HepG2 (cell line): Measurements from ENCODE around the gene GTF3A. TPM values are rescaled to one million over a fixed set of nuclear protein-coding genes. Genes with fewer than 3 reads are reported as not detected.

ENCODE experiments used
- CENPT ChIP-seq: sonication (generic); formaldehyde crosslinking; IDR thresholded peaks from 2 replicates; pipeline ENCODE4 v1.8.0; 2022; ENCODE audit warnings: low read depth, mild to moderate bottlenecking, moderate library complexity, missing genetic modification reagents
- JDP2 ChIP-seq: sonication (generic); formaldehyde crosslinking; IDR thresholded peaks from 2 replicates; pipeline ENCODE4 v1.8.1; 2022; ENCODE audit warnings: missing genetic modification reagents, borderline replicate concordance
- MBD4 ChIP-seq: IDR thresholded peaks from 2 replicates; pipeline ENCODE4 v1.6.1; 2012; ENCODE audit warnings: low read length, inconsistent platforms, borderline replicate concordance
- MTA1 ChIP-seq: sonication (generic); formaldehyde crosslinking; IDR thresholded peaks from 2 replicates; pipeline ENCODE4 v1.4.0; 2020; ENCODE audit warnings: missing genetic modification reagents, mild to moderate bottlenecking, borderline replicate concordance
- REXO4 ChIP-seq: sonication (generic); formaldehyde crosslinking; IDR thresholded peaks from 2 replicates; pipeline ENCODE4 v1.8.0; 2022; ENCODE audit warnings: missing genetic modification reagents, mild to moderate bottlenecking, borderline replicate concordance
- XBP1 ChIP-seq: sonication (generic); formaldehyde crosslinking; IDR thresholded peaks from 2 replicates; pipeline ENCODE4 v1.5.0; 2020; ENCODE audit warnings: missing genetic modification reagents
- ZBTB38 ChIP-seq: sonication (generic); formaldehyde crosslinking; IDR thresholded peaks from 2 replicates; pipeline ENCODE4 v1.5.1; 2020; ENCODE audit warnings: mild to moderate bottlenecking, missing genetic modification reagents
- ZFP82 ChIP-seq: sonication (generic); formaldehyde crosslinking; IDR thresholded peaks from 2 replicates; pipeline ENCODE4 v1.5.1; 2020; ENCODE audit warnings: mild to moderate bottlenecking, missing genetic modification reagents, borderline replicate concordance
- ZNF12 ChIP-seq: sonication (generic); formaldehyde crosslinking; IDR thresholded peaks from 2 replicates; pipeline ENCODE4 v1.5.0; 2020; ENCODE audit warnings: missing genetic modification reagents
- ZNF782 ChIP-seq: sonication (generic); formaldehyde crosslinking; IDR thresholded peaks from 2 replicates; pipeline ENCODE4 v1.4.0; 2020; ENCODE audit warnings: missing genetic modification reagents, mild to moderate bottlenecking, borderline replicate concordance
- polyA plus RNA-seq, 8 experiments: library from polyadenylated mRNA; depleted of rRNA in 3 of 8; stranded (reverse) in 7 of 8; unstranded in 1 of 8; fragments of >200 nt; fragmentation: Illumina TruSeq in 4 of 8; extraction: Trizol in 4 of 8; gene quantifications; 2 replicates each; pipeline versions ENCODE4 v1.2.1 to v1.2.3, GENCODE V29; 2011 to 2016; ENCODE audit warnings: low read depth in 4 of 8, missing spikeins in 1 of 8, mixed read lengths in 1 of 8; ENCODE audit not compliant: insufficient read depth in 1 of 8
- total RNA-seq, 5 experiments: library from RNA; depleted of rRNA; stranded (reverse); fragments of >200 nt; fragmentation: Illumina TruSeq; extraction: Trizol; gene quantifications; 2 replicates each; pipeline ENCODE4 v1.2.3, GENCODE V29; 2016; ENCODE audit warnings: low read depth in 1 of 5
- TF ChIP-seq, protein P1 (sequence below): sonication (generic); formaldehyde crosslinking; IDR thresholded peaks from 2 replicates; pipeline ENCODE4 v1.5.0; 2020; ENCODE audit warnings: mild to moderate bottlenecking, missing genetic modification reagents
- TF ChIP-seq, protein P2 (sequence below): sonication (generic); formaldehyde crosslinking; IDR thresholded peaks from 2 replicates; pipeline ENCODE4 v1.5.0; 2020; ENCODE audit warnings: mild to moderate bottlenecking, low read depth, missing genetic modification reagents, borderline replicate concordance
- TF ChIP-seq, protein P3 (sequence below): sonication (generic); formaldehyde crosslinking; IDR thresholded peaks from 2 replicates; pipeline ENCODE4 v1.5.1; 2020; ENCODE audit warnings: mild to moderate bottlenecking, missing genetic modification reagents, moderate library complexity
- TF ChIP-seq, protein P4 (sequence below): sonication (generic); formaldehyde crosslinking; IDR thresholded peaks from 2 replicates; pipeline ENCODE4 v1.4.0; 2020; ENCODE audit warnings: mild to moderate bottlenecking, missing genetic modification reagents
- TF ChIP-seq, protein P5 (sequence below): IDR thresholded peaks from 2 replicates; pipeline ENCODE4 v1.6.1; 2016; ENCODE audit warnings: low read depth, borderline replicate concordance
- TF ChIP-seq, protein P6 (sequence below): fragments of 450-650 bp; IDR thresholded peaks from 2 replicates; pipeline ENCODE4 v1.6.1; 2017; ENCODE audit warnings: mild to moderate bottlenecking

GTF3A gene
- total and polyA plus RNA-seq, 2 of the 13 experiments (the other 11 are each of a cell fraction or from before 2014, with no cell fraction given), result 42.1 to 176 TPM

DNA sequence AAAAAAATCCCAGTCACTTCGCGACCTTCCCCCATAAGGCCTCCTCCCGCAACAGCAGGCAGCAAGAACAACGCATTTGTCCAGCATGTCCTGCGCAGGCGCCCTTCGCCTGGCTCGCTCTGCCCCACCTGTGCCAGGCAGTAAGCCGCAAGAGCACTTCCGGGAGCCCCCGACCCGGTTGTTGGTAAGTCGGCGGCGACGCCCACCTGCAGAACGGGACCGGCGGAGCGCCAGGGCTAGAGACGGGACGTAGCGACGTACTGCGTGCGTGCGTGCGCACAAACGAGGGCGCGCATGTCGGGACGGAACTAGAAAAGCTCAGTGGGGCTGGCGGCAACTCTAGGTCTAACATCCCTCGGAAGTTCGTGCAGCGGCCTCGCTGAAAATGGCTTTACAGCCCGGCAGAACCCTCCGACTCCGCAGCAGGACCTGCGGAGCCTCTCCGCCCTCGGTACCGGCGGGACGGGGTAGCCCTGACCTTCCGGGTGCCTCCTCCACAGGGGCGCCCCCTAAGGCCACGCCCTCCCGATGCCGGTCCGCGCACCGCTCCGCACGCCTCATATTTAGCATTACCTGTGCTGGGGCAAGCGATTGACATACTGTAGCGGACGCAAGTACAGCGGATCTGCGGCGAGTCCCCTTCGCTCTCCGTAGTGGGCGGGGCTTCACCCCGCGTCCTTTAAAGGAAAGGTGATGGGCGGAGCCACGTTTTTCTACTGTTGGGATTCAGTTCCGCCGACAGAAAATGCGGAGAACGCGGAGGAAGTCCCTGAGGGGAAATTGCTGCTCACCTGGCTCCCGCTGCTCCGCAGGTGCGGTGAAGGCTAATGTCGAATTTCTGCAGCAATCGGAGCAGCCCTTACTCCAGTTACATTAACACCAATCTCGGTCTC lies 25.8 kb downstream of the GTF3A start, which contains the start of gene MTIF3 (continued):
- TF ChIP-seq, protein P1, sequence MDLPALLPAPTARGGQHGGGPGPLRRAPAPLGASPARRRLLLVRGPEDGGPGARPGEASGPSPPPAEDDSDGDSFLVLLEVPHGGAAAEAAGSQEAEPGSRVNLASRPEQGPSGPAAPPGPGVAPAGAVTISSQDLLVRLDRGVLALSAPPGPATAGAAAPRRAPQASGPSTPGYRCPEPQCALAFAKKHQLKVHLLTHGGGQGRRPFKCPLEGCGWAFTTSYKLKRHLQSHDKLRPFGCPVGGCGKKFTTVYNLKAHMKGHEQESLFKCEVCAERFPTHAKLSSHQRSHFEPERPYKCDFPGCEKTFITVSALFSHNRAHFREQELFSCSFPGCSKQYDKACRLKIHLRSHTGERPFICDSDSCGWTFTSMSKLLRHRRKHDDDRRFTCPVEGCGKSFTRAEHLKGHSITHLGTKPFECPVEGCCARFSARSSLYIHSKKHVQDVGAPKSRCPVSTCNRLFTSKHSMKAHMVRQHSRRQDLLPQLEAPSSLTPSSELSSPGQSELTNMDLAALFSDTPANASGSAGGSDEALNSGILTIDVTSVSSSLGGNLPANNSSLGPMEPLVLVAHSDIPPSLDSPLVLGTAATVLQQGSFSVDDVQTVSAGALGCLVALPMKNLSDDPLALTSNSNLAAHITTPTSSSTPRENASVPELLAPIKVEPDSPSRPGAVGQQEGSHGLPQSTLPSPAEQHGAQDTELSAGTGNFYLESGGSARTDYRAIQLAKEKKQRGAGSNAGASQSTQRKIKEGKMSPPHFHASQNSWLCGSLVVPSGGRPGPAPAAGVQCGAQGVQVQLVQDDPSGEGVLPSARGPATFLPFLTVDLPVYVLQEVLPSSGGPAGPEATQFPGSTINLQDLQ (CRISPR knock-in tag), result peak; percentile 28; the same call in 1 of the 2 replicates
- TF ChIP-seq MBD4 (no peak), CENPT (CRISPR knock-in tag) (no peak), ZFP82 (CRISPR knock-in tag) (peak; percentile 86; the same call in 1 of the 2 replicates), XBP1 (0 out of 2 replicates have a peak, but pooled peaks have one; percentile 50), JDP2 (CRISPR knock-in tag) (no peak), ZNF12 (0 out of 2 replicates have a peak, but pooled peaks have one; percentile 8), REXO4 (CRISPR knock-in tag) (no peak), ZNF782 (CRISPR knock-in tag) (peak; percentile 95; the same call in 1 of the 2 replicates), ZBTB38 (CRISPR knock-in tag) (no peak; the same call in none of the 2 replicates), MTA1 (CRISPR knock-in tag) (peak; percentile 90; the same call in 1 of the 2 replicates)
- TF ChIP-seq, protein P2, sequence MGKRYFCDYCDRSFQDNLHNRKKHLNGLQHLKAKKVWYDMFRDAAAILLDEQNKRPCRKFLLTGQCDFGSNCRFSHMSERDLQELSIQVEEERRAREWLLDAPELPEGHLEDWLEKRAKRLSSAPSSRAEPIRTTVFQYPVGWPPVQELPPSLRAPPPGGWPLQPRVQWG (CRISPR knock-in tag), result no peak
- TF ChIP-seq, protein P3, sequence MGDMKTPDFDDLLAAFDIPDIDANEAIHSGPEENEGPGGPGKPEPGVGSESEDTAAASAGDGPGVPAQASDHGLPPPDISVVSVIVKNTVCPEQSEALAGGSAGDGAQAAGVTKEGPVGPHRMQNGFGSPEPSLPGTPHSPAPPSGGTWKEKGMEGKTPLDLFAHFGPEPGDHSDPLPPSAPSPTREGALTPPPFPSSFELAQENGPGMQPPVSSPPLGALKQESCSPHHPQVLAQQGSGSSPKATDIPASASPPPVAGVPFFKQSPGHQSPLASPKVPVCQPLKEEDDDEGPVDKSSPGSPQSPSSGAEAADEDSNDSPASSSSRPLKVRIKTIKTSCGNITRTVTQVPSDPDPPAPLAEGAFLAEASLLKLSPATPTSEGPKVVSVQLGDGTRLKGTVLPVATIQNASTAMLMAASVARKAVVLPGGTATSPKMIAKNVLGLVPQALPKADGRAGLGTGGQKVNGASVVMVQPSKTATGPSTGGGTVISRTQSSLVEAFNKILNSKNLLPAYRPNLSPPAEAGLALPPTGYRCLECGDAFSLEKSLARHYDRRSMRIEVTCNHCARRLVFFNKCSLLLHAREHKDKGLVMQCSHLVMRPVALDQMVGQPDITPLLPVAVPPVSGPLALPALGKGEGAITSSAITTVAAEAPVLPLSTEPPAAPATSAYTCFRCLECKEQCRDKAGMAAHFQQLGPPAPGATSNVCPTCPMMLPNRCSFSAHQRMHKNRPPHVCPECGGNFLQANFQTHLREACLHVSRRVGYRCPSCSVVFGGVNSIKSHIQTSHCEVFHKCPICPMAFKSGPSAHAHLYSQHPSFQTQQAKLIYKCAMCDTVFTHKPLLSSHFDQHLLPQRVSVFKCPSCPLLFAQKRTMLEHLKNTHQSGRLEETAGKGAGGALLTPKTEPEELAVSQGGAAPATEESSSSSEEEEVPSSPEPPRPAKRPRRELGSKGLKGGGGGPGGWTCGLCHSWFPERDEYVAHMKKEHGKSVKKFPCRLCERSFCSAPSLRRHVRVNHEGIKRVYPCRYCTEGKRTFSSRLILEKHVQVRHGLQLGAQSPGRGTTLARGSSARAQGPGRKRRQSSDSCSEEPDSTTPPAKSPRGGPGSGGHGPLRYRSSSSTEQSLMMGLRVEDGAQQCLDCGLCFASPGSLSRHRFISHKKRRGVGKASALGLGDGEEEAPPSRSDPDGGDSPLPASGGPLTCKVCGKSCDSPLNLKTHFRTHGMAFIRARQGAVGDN (CRISPR knock-in tag), result peak; percentile 97
- TF ChIP-seq, protein P4, sequence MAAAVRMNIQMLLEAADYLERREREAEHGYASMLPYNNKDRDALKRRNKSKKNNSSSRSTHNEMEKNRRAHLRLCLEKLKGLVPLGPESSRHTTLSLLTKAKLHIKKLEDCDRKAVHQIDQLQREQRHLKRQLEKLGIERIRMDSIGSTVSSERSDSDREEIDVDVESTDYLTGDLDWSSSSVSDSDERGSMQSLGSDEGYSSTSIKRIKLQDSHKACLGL (CRISPR knock-in tag), result peak; percentile 51; the same call in 1 of the 2 replicates
- TF ChIP-seq, protein P5, sequence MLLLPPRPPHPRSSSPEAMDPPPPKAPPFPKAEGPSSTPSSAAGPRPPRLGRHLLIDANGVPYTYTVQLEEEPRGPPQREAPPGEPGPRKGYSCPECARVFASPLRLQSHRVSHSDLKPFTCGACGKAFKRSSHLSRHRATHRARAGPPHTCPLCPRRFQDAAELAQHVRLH, result no peak
- TF ChIP-seq, protein P6, sequence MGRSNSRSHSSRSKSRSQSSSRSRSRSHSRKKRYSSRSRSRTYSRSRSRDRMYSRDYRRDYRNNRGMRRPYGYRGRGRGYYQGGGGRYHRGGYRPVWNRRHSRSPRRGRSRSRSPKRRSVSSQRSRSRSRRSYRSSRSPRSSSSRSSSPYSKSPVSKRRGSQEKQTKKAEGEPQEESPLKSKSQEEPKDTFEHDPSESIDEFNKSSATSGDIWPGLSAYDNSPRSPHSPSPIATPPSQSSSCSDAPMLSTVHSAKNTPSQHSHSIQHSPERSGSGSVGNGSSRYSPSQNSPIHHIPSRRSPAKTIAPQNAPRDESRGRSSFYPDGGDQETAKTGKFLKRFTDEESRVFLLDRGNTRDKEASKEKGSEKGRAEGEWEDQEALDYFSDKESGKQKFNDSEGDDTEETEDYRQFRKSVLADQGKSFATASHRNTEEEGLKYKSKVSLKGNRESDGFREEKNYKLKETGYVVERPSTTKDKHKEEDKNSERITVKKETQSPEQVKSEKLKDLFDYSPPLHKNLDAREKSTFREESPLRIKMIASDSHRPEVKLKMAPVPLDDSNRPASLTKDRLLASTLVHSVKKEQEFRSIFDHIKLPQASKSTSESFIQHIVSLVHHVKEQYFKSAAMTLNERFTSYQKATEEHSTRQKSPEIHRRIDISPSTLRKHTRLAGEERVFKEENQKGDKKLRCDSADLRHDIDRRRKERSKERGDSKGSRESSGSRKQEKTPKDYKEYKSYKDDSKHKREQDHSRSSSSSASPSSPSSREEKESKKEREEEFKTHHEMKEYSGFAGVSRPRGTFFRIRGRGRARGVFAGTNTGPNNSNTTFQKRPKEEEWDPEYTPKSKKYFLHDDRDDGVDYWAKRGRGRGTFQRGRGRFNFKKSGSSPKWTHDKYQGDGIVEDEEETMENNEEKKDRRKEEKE, result no peak
